ENCODE results near the gene WLS.

Gene WLS

DNA sequence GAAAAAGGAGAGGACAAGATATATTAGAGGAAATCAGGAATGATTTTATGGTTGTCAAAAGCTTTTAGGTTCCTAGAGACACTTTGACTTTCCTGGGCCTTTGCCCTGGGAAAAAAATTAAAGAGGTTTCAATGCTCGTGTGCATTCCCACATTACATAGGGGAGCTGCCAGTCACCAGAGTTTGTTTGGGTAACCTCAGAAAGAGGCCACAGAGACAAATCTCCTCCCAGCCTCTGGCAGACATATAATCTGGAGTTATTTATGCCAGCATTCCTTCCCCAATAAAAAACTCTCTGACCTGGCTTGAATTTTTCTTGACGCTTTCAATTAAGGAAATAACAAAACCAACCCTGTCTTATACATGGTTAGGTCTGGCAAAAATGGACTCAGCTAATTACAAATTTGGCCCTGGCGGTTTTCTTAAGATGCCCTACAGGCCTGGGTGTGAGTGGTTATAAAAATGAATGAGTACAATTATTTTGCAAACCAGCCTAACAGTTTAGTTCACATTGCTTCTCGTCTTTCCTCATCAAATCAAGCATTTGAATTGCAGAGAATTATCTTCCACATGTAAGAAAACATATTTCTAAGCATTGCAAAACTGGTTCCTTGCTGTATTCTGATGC, 63.7 kb downstream of the WLS start:
- Histone ChIP-seq H3K4ac (ENCODE audit: low read length) (no peak overlapping the region), H3K36me3 (replicated peaks in 1 of 2; ENCODE audit: control insufficient read depth in 2 of 2, insufficient read depth in 2 of 2, low read length in 2 of 2) (peaks cover 0 to 57% of the 10 kb centered on the region in 2 donors), H3K27ac (replicated peaks; ENCODE audit: low read length) (no peak overlapping the region), H3K4me1 (ENCODE audit: control insufficient read depth in 2 of 2, insufficient read depth in 1 of 2, low read depth in 1 of 2, low read length in 2 of 2) (peaks cover 3 to 4% of the 10 kb centered on the region in 2 donors), H3K4me3 (ENCODE audit: low read length in 2 of 2) (no peak overlapping the region), H2BK120ac (ENCODE audit: low read depth, low read length) (no peak overlapping the region), H2BK12ac (ENCODE audit: low read length) (no peak overlapping the region), H3K79me1 (ENCODE audit: low read depth, low read length) (no peaks in the 10 kb centered on the region), H4K8ac (ENCODE audit: low read depth, low read length) (no peak overlapping the region), H4K91ac (ENCODE audit: low read depth, low read length, poor library complexity) (no peak overlapping the region), H3K18ac (ENCODE audit: low read length) (no peak overlapping the region), H2BK5ac (ENCODE audit: low read length) (no peak overlapping the region), H3K23ac (ENCODE audit: low read depth, low read length, poor library complexity) (no peak overlapping the region), H2AK5ac (ENCODE audit: low read depth, low read length) (no peak overlapping the region), H2BK15ac (ENCODE audit: low read length) (no peak overlapping the region), H2AFZ (ENCODE audit: low read length) (no peak overlapping the region), H3K27me3 (ENCODE audit: control insufficient read depth in 3 of 3, insufficient read depth in 3 of 3, low read depth in 1 of 3, low read length in 3 of 3) (no peaks in the 10 kb centered on the region), H3K9me3 (replicated peaks in 1 of 2; ENCODE audit: control insufficient read depth in 2 of 2, insufficient read depth in 1 of 2, low read depth in 1 of 2, low read length in 2 of 2) (peaks cover 0 to 17% of the 10 kb centered on the region in 2 donors), H3K4me2 (ENCODE audit: insufficient read depth, low read length, poor library complexity, severe bottlenecking) (no peak overlapping the region), H3K9ac (ENCODE audit: low read depth, low read length, poor library complexity) (no peak overlapping the region), H3K14ac (ENCODE audit: low read length) (no peak overlapping the region)
- no peak for DNase-seq (ENCODE audit: low spot score)
- no CpG with 5 or more reads among the region's 4 CpGs for WGBS, 2 donors (ENCODE audit: extremely low coverage in 2 of 2, insufficient read length in 2 of 2, insufficient replicate concordance in 1 of 2)

- H3K4ac ChIP-seq (ENCODE audit: low read length) = no peak overlapping the region
- H3K27me3 ChIP-seq (ENCODE audit: control insufficient read depth in 3 of 3, insufficient read depth in 3 of 3, low read depth in 1 of 3, low read length in 3 of 3) = no peaks in the 10 kb centered on the region
- no peak overlapping the region for H3K9ac ChIP-seq (ENCODE audit: low read depth, low read length, poor library complexity)
- H3K18ac ChIP-seq (ENCODE audit: low read length) = no peak overlapping the region
- no peak overlapping the region for H2BK120ac ChIP-seq (ENCODE audit: low read depth, low read length)
- no peak overlapping the region for H4K8ac ChIP-seq (ENCODE audit: low read depth, low read length)
- peaks cover 5 to 22% of the 10 kb centered on the region in 2 donors for H3K9me3 ChIP-seq (replicated peaks in 1 of 2; ENCODE audit: control insufficient read depth in 2 of 2, insufficient read depth in 1 of 2, low read depth in 1 of 2, low read length in 2 of 2)
- no peak overlapping the region for H2BK5ac ChIP-seq (ENCODE audit: low read length)
- H3K4me3 ChIP-seq (ENCODE audit: low read length in 2 of 2) = no peak overlapping the region
- H3K4me2 ChIP-seq (ENCODE audit: insufficient read depth, low read length, poor library complexity, severe bottlenecking) = no peak overlapping the region
- no peak overlapping the region for H2BK15ac ChIP-seq (ENCODE audit: low read length)
- no peaks in the 10 kb centered on the region for H3K79me1 ChIP-seq (ENCODE audit: low read depth, low read length)
- no peak overlapping the region for H3K14ac ChIP-seq (ENCODE audit: low read length)
- no CpG with 5 or more reads among the region's 3 CpGs for WGBS, 2 donors (ENCODE audit: extremely low coverage in 2 of 2, insufficient read length in 2 of 2, insufficient replicate concordance in 1 of 2)
- H3K36me3 ChIP-seq (replicated peaks in 1 of 2; ENCODE audit: control insufficient read depth in 2 of 2, insufficient read depth in 2 of 2, low read length in 2 of 2) = peaks cover 0 to 65% of the 10 kb centered on the region in 2 donors
- no peak overlapping the region for H3K27ac ChIP-seq (replicated peaks; ENCODE audit: low read length)
- H3K23ac ChIP-seq (ENCODE audit: low read depth, low read length, poor library complexity) = no peak overlapping the region
- H3K4me1 ChIP-seq (ENCODE audit: control insufficient read depth in 2 of 2, insufficient read depth in 1 of 2, low read depth in 1 of 2, low read length in 2 of 2) = no peaks in the 10 kb centered on the region
- no peak for DNase-seq (ENCODE audit: low spot score)
- no peak overlapping the region for H2AK5ac ChIP-seq (ENCODE audit: low read depth, low read length)
- no peak overlapping the region for H2AFZ ChIP-seq (ENCODE audit: low read length)
- H2BK12ac ChIP-seq (ENCODE audit: low read length) = no peak overlapping the region
- H4K91ac ChIP-seq (ENCODE audit: low read depth, low read length, poor library complexity) = no peak overlapping the region
Measured at GRCh38 chr1:68167211-68167610, 65.1 kb downstream of the WLS start.

DNA sequence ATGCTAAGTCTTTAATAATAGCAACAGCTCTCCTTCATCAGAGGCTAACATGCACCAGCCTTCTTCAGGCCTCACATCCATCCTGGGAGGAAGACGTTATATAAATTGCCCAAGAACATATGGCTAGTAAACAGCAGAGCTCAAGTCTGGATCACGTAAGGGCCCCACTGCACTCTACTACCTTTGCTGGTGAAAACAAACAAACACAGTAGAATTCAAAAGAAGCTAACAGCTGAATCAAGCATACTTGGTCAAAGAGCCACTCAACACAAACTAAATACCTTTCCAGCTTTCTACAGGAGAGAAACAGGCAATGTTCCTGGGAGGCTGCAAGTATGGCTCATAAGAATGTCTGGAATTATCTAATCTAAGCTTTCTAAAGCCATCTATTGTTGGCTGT, 66.0 kb downstream of the WLS start:
- no CpG with 5 or more reads among the region's 2 CpGs for WGBS, 2 donors (ENCODE audit: extremely low coverage in 2 of 2, insufficient read length in 2 of 2, insufficient replicate concordance in 1 of 2)
- Histone ChIP-seq H3K9ac (ENCODE audit: low read depth, low read length, poor library complexity) (no peak overlapping the region), H3K4me3 (ENCODE audit: low read length in 2 of 2) (no peak overlapping the region), H3K79me1 (ENCODE audit: low read depth, low read length) (no peaks in the 10 kb centered on the region), H4K91ac (ENCODE audit: low read depth, low read length, poor library complexity) (no peak overlapping the region), H3K14ac (ENCODE audit: low read length) (no peak overlapping the region), H2BK15ac (ENCODE audit: low read length) (no peak overlapping the region), H3K36me3 (replicated peaks in 1 of 2; ENCODE audit: control insufficient read depth in 2 of 2, insufficient read depth in 2 of 2, low read length in 2 of 2) (peaks cover 0 to 73% of the 10 kb centered on the region in 2 donors), H3K27me3 (ENCODE audit: control insufficient read depth in 3 of 3, insufficient read depth in 3 of 3, low read depth in 1 of 3, low read length in 3 of 3) (no peaks in the 10 kb centered on the region), H2AK5ac (ENCODE audit: low read depth, low read length) (no peak overlapping the region), H2BK5ac (ENCODE audit: low read length) (no peak overlapping the region), H3K23ac (ENCODE audit: low read depth, low read length, poor library complexity) (no peak overlapping the region), H3K9me3 (replicated peaks in 1 of 2; ENCODE audit: control insufficient read depth in 2 of 2, insufficient read depth in 1 of 2, low read depth in 1 of 2, low read length in 2 of 2) (peaks cover 5 to 22% of the 10 kb centered on the region in 2 donors), H3K27ac (replicated peaks; ENCODE audit: low read length) (no peak overlapping the region), H3K4me2 (ENCODE audit: insufficient read depth, low read length, poor library complexity, severe bottlenecking) (no peak overlapping the region), H4K8ac (ENCODE audit: low read depth, low read length) (no peak overlapping the region), H2AFZ (ENCODE audit: low read length) (no peak overlapping the region), H3K4ac (ENCODE audit: low read length) (no peak overlapping the region), H3K4me1 (ENCODE audit: control insufficient read depth in 2 of 2, insufficient read depth in 1 of 2, low read depth in 1 of 2, low read length in 2 of 2) (no peaks in the 10 kb centered on the region), H3K18ac (ENCODE audit: low read length) (no peak overlapping the region), H2BK12ac (ENCODE audit: low read length) (no peak overlapping the region), H2BK120ac (ENCODE audit: low read depth, low read length) (no peak overlapping the region)
- no peak for DNase-seq (ENCODE audit: low spot score)

DNA sequence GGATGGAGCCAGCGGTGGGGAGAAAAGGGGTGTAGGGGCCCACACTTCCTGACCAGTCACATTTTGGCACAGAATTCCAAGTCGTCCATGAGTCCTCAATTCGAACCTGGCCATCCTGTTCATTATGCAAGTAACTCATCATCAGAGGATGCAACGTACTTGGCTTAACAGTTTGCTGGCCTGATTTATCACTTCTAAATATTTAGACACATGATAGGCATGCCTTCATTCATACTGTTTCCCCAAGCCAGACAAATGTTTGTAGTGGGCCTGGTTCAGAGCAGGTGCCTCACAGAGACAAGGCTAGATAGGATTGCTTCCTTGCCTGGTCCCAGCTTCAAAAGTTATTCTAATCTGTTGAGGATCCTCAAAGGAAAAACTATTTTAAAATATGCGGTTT, 66.7 kb downstream of the WLS start:
- Histone ChIP-seq H2BK15ac (ENCODE audit: low read length) (no peak overlapping the region), H3K23ac (ENCODE audit: low read depth, low read length, poor library complexity) (no peak overlapping the region), H3K4me2 (ENCODE audit: insufficient read depth, low read length, poor library complexity, severe bottlenecking) (no peak overlapping the region), H2BK5ac (ENCODE audit: low read length) (no peak overlapping the region), H2AK5ac (ENCODE audit: low read depth, low read length) (no peak overlapping the region), H3K9ac (ENCODE audit: low read depth, low read length, poor library complexity) (no peak overlapping the region), H3K27me3 (ENCODE audit: control insufficient read depth in 3 of 3, insufficient read depth in 3 of 3, low read depth in 1 of 3, low read length in 3 of 3) (no peaks in the 10 kb centered on the region), H2AFZ (ENCODE audit: low read length) (no peak overlapping the region), H2BK12ac (ENCODE audit: low read length) (no peak overlapping the region), H4K91ac (ENCODE audit: low read depth, low read length, poor library complexity) (no peak overlapping the region), H3K4ac (ENCODE audit: low read length) (no peak overlapping the region), H3K4me1 (ENCODE audit: control insufficient read depth in 2 of 2, insufficient read depth in 1 of 2, low read depth in 1 of 2, low read length in 2 of 2) (no peaks in the 10 kb centered on the region), H2BK120ac (ENCODE audit: low read depth, low read length) (no peak overlapping the region), H3K27ac (replicated peaks; ENCODE audit: low read length) (no peak overlapping the region), H3K18ac (ENCODE audit: low read length) (no peak overlapping the region), H4K8ac (ENCODE audit: low read depth, low read length) (no peak overlapping the region), H3K36me3 (replicated peaks in 1 of 2; ENCODE audit: control insufficient read depth in 2 of 2, insufficient read depth in 2 of 2, low read length in 2 of 2) (peaks cover 0 to 73% of the 10 kb centered on the region in 2 donors), H3K79me1 (ENCODE audit: low read depth, low read length) (no peaks in the 10 kb centered on the region), H3K9me3 (replicated peaks in 1 of 2; ENCODE audit: control insufficient read depth in 2 of 2, insufficient read depth in 1 of 2, low read depth in 1 of 2, low read length in 2 of 2) (peaks cover 5 to 22% of the 10 kb centered on the region in 2 donors), H3K4me3 (ENCODE audit: low read length in 2 of 2) (no peak overlapping the region), H3K14ac (ENCODE audit: low read length) (no peak overlapping the region)
- WGBS, 2 donors (ENCODE audit: extremely low coverage in 2 of 2, insufficient read length in 2 of 2, insufficient replicate concordance in 1 of 2) = no CpG with 5 or more reads among the region's 5 CpGs
- DNase-seq (ENCODE audit: low spot score) = no peak
